GM18873 (cell line): Measurements from ENCODE around the gene APMAP.

Experiments
- ATAC-seq: cut with Tn5 transposase; IDR thresholded peaks from one replicate; pipeline ENCODE4 v1.9.1; 2021; ENCODE audit warnings: mild to moderate bottlenecking, moderate library complexity, moderate number of reproducible peaks; ENCODE audit not compliant: unreplicated experiment, low FRiP score

Gene APMAP

DNA sequence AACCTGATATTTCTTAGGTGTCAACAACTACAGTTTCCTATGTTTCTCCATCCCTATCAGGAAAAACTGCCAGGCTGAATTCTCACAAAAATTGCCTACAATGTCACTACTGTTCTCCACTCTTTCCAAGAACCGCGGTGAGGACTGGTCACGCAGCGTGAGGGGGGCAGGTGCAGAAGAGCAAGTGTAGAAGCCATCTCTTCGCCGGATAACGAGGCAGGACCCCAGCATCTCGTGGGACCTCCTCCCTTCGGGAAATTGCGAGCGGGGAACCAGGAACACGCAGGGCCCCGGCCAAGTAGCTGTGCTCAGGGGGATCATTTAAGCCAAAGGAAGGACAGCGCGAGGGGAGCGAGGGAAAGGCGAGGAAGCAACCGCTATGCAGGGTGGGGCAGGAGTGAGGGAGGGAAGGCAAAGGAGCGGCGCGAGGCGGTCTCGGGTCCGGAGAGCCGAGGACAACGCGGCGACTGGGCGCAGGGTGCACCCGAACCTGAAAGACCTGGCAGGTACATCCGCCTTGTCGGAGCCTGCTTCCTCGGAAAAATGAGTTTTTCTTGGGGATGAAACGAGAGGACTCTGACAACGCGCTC is 559 bp downstream of the APMAP start:
- ATAC-seq, result peak; percentile 10

- no peak for ATAC-seq
These were observed 1.7 kb downstream of the APMAP start for GRCh38 chr20:24990810-24991252.

DNA sequence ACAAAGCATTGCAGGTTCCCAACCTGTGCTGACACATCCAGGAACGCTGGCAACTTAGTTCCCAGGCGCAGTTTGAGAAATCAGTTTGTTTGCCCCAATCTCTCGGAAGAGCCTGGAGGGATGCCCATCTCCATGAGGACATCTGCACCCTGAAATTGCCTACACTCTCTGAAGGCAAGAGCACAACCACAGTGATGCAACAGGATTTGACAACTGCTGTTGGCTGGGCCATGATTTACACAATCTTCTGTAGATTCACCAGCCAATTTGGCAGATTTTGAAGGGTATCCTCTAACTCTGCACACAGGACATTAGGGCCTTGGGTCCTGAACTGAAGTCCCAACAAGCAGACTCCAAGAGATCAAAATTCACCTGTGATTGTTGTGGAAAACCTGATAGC is 3.4 kb downstream of the APMAP start:
- no peak for ATAC-seq

GRCh38 chr20:24987873-24988835 is 4.4 kb downstream of the APMAP start:
- ATAC-seq, result no peak

DNA sequence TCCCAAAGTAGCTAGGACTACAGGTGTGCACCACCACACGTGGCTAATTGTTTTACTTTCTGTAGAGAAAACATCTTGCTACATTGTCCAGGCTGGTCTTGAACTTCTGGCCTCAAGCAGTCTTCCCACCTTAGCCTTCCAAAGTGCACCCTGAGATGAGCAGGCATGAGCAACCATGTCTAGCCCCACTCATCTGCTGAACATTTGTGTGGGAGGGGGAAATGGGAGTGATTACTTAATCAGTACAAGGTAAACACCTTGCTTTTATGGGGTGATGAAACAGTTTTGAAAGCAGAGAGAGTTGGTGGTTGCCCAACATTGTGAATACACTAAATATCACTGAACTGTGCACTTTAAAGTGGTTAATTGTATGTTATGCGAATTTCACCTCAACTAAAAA is 5.3 kb downstream of the APMAP start:
- no peak for ATAC-seq

DNA sequence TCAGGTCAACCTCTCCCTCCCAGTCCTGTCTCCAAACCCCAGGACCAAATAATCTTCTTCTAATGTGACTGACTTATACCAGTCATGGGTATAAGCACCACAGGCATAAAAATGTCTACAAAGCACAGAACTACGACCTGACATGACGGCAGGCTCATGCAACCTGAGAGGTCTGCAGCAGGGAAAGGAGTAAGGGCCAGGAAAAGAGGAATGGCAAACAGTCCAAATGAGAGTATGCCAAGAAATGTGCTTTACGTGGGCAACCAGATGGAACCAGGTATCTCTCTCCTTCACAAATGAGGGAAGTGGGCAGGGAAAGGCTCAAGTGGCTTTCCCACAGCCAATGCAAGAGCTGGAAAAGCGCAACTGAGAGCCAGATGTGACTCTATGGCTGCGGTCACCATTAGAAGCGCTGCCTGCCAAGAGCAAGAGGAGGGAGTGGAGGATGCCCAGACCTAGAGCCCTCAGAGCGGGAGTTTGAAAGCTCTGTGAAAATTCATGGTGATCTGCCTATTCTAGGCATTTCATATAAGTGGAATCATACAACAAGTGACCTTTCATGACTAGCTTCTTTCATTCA is 6.0 kb downstream of the APMAP start:
- ATAC-seq, result no peak

- ATAC-seq, result no peak
These were observed 6.7 kb downstream of the APMAP start for GRCh38 chr20:24985802-24986201.

GRCh38 chr20:24984961-24985640 is 7.5 kb downstream of the APMAP start:
- ATAC-seq, result no peak

GRCh38 chr20:24983896-24984295 is 8.7 kb downstream of the APMAP start:
- no peak for ATAC-seq

GRCh38 chr20:24981790-24982189 is 10.8 kb downstream of the APMAP start:
- ATAC-seq, result no peak

DNA sequence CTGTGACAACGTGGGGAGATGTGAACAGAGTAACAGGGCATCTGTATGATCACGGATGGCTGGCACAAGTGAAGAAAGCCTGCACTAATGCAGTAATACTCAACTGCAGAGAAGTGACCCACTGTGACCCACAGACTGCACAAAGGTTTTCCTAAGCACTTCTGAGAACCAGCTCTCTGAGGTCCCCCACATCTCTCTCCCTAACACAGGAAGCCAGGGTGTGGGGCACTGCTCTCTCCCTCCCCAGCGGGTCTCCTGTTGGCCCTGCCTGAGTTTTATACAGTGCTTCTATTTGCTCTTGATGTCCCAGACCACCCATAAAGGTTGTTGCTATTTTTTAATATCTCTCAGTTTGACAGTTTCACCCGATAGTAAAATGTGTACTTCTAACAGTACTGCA is 11.3 kb downstream of the APMAP start:
- ATAC-seq, result no peak

DNA sequence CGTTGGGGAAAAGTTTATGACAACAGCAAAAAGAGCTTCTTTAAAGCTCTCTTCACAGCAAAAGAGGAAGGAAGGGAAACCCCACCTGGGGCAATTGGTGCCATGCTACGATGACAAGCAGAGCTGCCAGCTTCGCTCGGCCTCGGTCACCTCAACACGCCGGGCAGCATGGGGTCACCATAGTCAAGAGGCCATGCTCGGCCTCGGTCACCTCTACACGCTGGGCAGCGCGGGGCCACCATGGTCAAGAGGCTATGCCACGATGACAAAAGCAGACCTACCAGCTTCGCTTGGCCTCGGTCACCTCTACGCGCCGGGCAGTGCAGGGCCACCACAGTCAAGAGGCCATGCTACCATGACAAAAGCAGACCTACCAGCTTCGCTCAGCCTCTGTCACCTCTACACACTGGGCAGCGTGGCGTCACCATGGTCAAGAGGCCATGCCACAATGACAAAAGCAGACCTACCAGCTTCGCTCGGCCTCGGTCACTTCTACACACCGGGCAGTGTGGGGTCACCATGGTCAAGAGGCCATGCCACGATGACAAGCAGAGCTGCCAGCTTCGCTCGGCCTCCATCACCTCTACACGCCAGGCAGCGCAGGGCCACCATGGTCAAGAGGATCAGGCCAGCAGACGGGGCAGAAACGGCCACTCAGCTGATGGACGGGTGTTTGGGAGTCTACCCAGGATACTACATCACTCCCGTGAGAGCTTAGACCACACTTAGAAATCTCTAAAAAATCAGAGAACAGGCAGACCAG is 12.1 kb downstream of the APMAP start:
- no peak for ATAC-seq

DNA sequence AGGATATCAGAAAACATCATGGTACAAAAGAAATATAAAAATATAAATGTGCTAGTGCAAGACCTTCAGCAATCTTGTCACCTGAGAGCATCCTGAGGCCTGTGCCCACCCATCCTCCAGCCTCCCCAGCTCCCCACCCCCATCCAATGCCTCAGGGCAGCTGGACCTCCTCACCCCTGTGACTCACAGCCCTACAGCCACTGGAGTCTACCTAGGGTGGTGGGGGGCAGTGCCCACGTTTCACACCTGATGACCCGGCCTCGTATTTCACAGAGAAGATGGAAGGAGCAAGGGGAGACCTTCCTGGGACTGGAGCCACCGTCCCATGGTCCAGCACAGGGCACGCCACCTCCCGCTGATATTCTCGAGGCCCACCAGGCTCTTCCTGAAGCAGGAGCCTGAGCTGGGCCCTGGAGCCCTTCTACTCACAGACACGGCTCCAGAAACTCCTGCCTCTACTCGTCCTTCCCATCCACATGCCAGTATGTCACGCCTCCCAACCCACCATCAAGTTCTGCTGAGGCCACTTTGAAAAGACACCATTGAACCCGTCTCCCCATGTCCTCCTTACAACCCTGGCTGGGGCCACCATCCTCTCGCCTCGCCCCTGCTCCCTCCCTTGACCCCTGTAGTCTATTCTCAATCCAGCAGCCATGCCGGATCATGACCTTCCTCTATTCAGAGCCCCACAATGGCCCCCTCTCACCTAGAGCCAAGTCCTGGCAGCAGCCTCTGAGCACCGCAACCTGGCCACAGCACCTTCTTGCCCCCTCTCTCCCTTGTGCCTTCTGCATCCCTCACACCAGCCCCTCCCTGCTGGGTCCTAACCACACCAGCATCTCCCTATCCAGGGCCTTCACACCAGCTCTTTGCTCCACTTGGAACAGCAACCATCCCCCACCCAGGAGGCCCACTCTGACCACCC is 13.3 kb downstream of the APMAP start:
- no peak for ATAC-seq

DNA sequence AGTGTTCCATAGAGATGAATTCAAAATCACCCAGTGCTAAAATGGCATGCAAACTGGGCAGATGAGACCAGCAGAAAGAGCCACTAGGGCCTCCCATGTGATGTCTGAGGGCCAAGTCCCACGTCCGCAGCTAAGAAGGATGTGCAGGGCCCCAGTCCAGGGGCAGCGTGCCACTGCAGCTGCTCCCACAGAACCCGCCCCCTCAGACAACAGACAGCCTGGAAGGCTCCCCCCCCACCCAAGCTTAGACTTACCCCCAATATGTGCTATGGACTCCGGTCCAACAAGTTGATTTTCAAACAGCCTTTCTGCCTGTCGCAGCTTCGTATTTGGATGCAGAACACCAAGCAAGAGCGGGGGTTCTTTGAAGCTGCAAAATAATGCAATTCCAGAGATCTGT is 14.0 kb downstream of the APMAP start:
- no peak for ATAC-seq

- ATAC-seq, result no peak
These were observed 14.8 kb downstream of the APMAP start for GRCh38 chr20:24977797-24978196.

DNA sequence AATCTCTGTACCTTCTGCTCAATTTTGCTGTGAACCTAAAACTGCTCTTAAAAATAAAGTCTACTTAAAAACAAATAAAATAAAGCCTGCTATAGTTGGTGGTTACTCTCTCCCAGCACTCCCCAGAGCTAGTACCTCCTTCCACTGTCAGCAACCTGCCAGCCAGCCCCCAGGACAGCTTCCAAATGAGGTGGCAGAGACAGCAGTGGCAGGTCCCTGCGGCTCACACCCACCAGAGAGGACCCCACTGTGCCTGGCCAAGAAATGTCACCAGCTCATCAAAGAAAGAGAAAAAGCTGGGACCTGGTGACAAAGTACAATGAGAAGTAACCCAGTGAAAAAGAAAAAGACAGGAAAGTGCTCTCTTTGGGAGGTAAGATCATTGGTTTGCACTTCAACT is 15.2 kb downstream of the APMAP start:
- no peak for ATAC-seq

- ATAC-seq, result no peak
These were observed 20.2 kb downstream of the APMAP start for GRCh38 chr20:24972341-24972740.

DNA sequence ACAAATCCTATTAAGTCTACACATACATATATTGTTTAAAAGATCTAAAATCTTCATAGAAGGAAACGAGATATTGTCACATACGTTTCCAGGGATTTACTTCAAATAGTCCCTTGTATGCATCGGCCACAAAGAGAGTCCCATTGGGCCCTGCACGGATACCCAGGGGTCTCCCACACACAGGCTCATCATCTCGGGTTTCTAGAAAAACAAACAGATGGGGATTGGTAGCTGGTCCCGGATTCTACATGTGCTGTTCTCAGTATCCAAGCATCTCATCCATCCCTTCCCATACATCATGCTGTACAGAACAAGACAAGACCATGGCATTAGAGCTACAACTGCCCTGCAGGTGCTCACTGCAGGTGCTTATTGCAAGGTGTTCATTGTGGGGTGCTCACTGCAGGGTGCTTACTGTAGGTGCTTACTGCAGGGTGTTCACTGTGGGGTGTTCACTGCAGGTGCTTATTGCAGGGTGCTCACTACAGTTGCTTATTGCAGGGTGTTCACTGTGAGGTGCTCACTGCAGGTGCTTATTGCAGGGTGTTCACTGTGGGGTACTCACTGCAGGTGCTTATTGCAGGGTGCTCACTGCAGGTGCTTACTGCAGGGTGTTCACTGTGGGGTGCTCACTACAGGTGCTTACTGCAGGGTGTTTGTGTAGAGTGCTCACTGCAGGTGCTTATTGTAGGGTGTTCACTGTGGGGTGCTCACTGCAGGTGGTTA is 21.0 kb downstream of the APMAP start:
- ATAC-seq, result no peak

DNA sequence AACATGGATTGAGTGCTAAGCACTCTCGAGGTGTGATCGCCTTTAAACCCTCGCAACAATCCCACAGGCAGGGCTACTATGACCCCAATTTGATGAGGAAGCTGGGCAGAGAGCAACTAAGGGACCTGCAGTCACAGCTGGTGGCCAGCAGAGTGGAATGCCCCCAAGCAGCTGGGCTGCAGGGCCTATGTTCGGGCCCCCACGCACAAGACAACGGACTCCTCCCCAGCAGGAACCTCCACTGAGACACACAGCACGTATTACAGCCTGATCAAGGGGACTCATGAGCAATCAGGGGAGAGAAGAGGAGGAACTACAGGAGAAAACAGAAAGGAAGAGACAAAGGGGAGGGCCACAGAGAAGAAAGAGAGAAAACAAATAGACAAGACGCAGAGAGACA is 21.8 kb downstream of the APMAP start:
- ATAC-seq, result no peak
